T-helper 2 cell treated with Interferon-gamma antibody and Interleukin-4, amounts not matched to agents 100 ng/mL and 5 ng/mL, for 36 hours (primary cell): ENCODE results near the gene WNK2. TPM values are rescaled to one million over a fixed set of nuclear protein-coding genes. Genes with fewer than 3 reads are reported as not detected.

Experiments used
- intact Hi-C: fragments of 100-400 bp; cut with micrococcal nuclease; formaldehyde crosslinking; loops from one replicate; pipeline ENCODE4 v1.15.1; 2023
- total RNA-seq: library from RNA; stranded (reverse); gene quantifications from 2 replicates; pipeline ENCODE4 v1.2.3, GENCODE V29; 2022

Gene WNK2
- total RNA-seq, 1 donor from 2014 or later: 0.14 TPM

- intact Hi-C loops: no loop called here
Measured at GRCh38 chr9:93264338-93265125, 80.6 kb downstream of the WNK2 start.

GRCh38 chr9:93265301-93265971 is 81.5 kb downstream of the WNK2 start:
- intact Hi-C loops: no loop called here

GRCh38 chr9:93265972-93266371 is 82.0 kb downstream of the WNK2 start:
- intact Hi-C loops: no loop called here

- intact Hi-C loops: no loop called here
Measured at GRCh38 chr9:93266521-93267001, 82.6 kb downstream of the WNK2 start.

GRCh38 chr9:93267091-93267541 is 83.2 kb downstream of the WNK2 start:
- intact Hi-C loops: no loop called here

GRCh38 chr9:93267681-93268505 is 84.0 kb downstream of the WNK2 start:
- intact Hi-C loops: no loop called here

GRCh38 chr9:93268551-93269314 is 84.8 kb downstream of the WNK2 start:
- intact Hi-C loops: no loop called here

GRCh38 chr9:93270976-93271375 is 87.0 kb downstream of the WNK2 start:
- intact Hi-C loops: no loop called here

- intact Hi-C loops: no loop called here
Measured at GRCh38 chr9:93276973-93277372, 93.0 kb downstream of the WNK2 start.

- intact Hi-C loops: no loop called here
Measured at GRCh38 chr9:93278144-93278543, 94.2 kb downstream of the WNK2 start.

- intact Hi-C loops: no loop called here
Measured at GRCh38 chr9:93280661-93281259, 96.8 kb downstream of the WNK2 start.

GRCh38 chr9:93286252-93287188 is 102.6 kb downstream of the WNK2 start:
- intact Hi-C loops: no loop called here

- intact Hi-C loops: no loop called here
Measured at GRCh38 chr9:93287189-93287552, 103.2 kb downstream of the WNK2 start.

- intact Hi-C loops: no loop called here
Measured at GRCh38 chr9:93287593-93287992, 103.7 kb downstream of the WNK2 start.

GRCh38 chr9:93288341-93288740 is 104.4 kb downstream of the WNK2 start:
- intact Hi-C loops: no loop called here

- intact Hi-C loops: no loop called here
Measured at GRCh38 chr9:93288891-93289883, 105.2 kb downstream of the WNK2 start.

GRCh38 chr9:93290495-93291434 is 106.8 kb downstream of the WNK2 start:
- intact Hi-C loops: no loop called here
